H9 (cell line): ENCODE results near the gene PDZD2. TPM values are rescaled to one million over a fixed set of nuclear protein-coding genes. Genes with fewer than 3 reads are reported as not detected.
A peak's percentile ranks its signal among the peaks of the same experiment; 100 is the strongest.

ENCODE experiments used
- DNase-seq: peaks from one replicate; pipeline ENCODE4 v3.0.0-alpha.2; 2017
- H2AFZ ChIP-seq: one replicate; pipeline ENCODE4 v1.6.1; 2013; ENCODE audit warnings: mild to moderate bottlenecking, low read length, control low read depth, moderate library complexity
- H2AK5ac ChIP-seq: 2 replicates; pipeline ENCODE4 v1.6.1; 2013; ENCODE audit warnings: low read length, control low read depth, mixed read lengths; ENCODE audit not compliant: insufficient read length
- H2BK120ac ChIP-seq: one replicate; pipeline ENCODE4 v1.6.1; 2013; ENCODE audit warnings: low read depth, mild to moderate bottlenecking, low read length, control low read depth, inconsistent platforms; ENCODE audit not compliant: poor library complexity, severe bottlenecking
- H2BK12ac ChIP-seq: 2 replicates; pipeline ENCODE4 v1.6.1; 2013; ENCODE audit warnings: low read length, control low read depth, mixed read lengths, low read depth; ENCODE audit not compliant: insufficient read length
- H2BK15ac ChIP-seq: 2 replicates; pipeline ENCODE4 v1.6.1; 2013; ENCODE audit warnings: low read depth, low read length, control low read depth
- H2BK20ac ChIP-seq: one replicate; pipeline ENCODE4 v1.6.1; 2013; ENCODE audit warnings: low read depth, mild to moderate bottlenecking, low read length, control low read depth, inconsistent platforms; ENCODE audit not compliant: poor library complexity, severe bottlenecking
- H2BK5ac ChIP-seq: 2 replicates; pipeline ENCODE4 v1.6.1; 2013; ENCODE audit warnings: low read length, control low read depth, mixed read lengths; ENCODE audit not compliant: insufficient read length
- H3K14ac ChIP-seq: 2 replicates; pipeline ENCODE4 v1.6.1; 2013; ENCODE audit warnings: low read length, control low read depth; ENCODE audit not compliant: insufficient read depth
- H3K18ac ChIP-seq: 2 replicates; pipeline ENCODE4 v1.6.1; 2013; ENCODE audit warnings: low read depth, mild to moderate bottlenecking, mixed read lengths, low read length, control low read depth; ENCODE audit not compliant: insufficient read length
- H3K23ac ChIP-seq: 2 replicates; pipeline ENCODE4 v1.6.1; 2013; ENCODE audit warnings: low read length, control low read depth, mixed read lengths, low read depth; ENCODE audit not compliant: insufficient read length
- H3K23me2 ChIP-seq: 2 replicates; pipeline ENCODE4 v1.6.1; 2013; ENCODE audit warnings: low read depth, mild to moderate bottlenecking, mixed read lengths, low read length, control low read depth; ENCODE audit not compliant: insufficient read length, poor library complexity, severe bottlenecking
- H3K27ac ChIP-seq: 2 replicates; pipeline ENCODE4 v1.5.1; 2013; ENCODE audit warnings: low read length, control low read depth, mixed read lengths, low read depth; ENCODE audit not compliant: insufficient read length
- H3K27me3 ChIP-seq: 2 replicates; pipeline ENCODE4 v1.6.1; 2013; ENCODE audit warnings: low read length, control low read depth, inconsistent platforms; ENCODE audit not compliant: insufficient read depth
- H3K4ac ChIP-seq: 2 replicates; pipeline ENCODE4 v1.6.1; 2013; ENCODE audit warnings: low read depth, mild to moderate bottlenecking, control low read depth, inconsistent platforms, low read length, moderate library complexity
- H3K4me1 ChIP-seq: 2 replicates; pipeline ENCODE4 v1.6.1; 2013; ENCODE audit warnings: low read length, control low read depth, inconsistent platforms; ENCODE audit not compliant: insufficient read depth
- H3K4me2 ChIP-seq: 2 replicates; pipeline ENCODE4 v1.6.1; 2013; ENCODE audit warnings: low read length, control low read depth, mixed read lengths; ENCODE audit not compliant: insufficient read length, insufficient read depth
- H3K56ac ChIP-seq: 2 replicates; pipeline ENCODE4 v1.6.1; 2013; ENCODE audit warnings: low read depth, mild to moderate bottlenecking, mixed read lengths, low read length, control low read depth; ENCODE audit not compliant: insufficient read length
- H3K79me1 ChIP-seq: 2 replicates; pipeline ENCODE4 v1.6.1; 2013; ENCODE audit warnings: low read depth, mild to moderate bottlenecking, moderate library complexity, low read length, control low read depth, inconsistent platforms; ENCODE audit not compliant: insufficient read depth, poor library complexity, severe bottlenecking
- H3K79me2 ChIP-seq: 2 replicates; pipeline ENCODE4 v1.6.1; 2013; ENCODE audit warnings: low read length, control low read depth, inconsistent platforms; ENCODE audit not compliant: insufficient read depth
- H3K9ac ChIP-seq: 2 replicates; pipeline ENCODE4 v1.6.1; 2013; ENCODE audit warnings: low read length, control low read depth, mixed read lengths; ENCODE audit not compliant: insufficient read length; ENCODE audit errors: extremely low read depth
- H3K9me3 ChIP-seq: one replicate; pipeline ENCODE4 v1.6.1; 2013; ENCODE audit warnings: low read depth, low read length, inconsistent platforms; ENCODE audit not compliant: control insufficient read depth
- H3T11ph ChIP-seq: one replicate; pipeline ENCODE4 v1.6.1; 2013; ENCODE audit warnings: mild to moderate bottlenecking, low read length, control low read depth, inconsistent platforms
- H4K20me1 ChIP-seq: one replicate; pipeline ENCODE4 v1.6.1; 2013; ENCODE audit not compliant: control insufficient read depth, insufficient read length, insufficient read depth
- H4K5ac ChIP-seq: 2 replicates; pipeline ENCODE4 v1.6.1; 2013; ENCODE audit warnings: low read depth, mild to moderate bottlenecking, mixed read lengths, low read length, control low read depth; ENCODE audit not compliant: insufficient read length
- H4K8ac ChIP-seq: replicated peaks from 2 replicates; pipeline ENCODE4 v1.6.1; 2013; ENCODE audit warnings: low read length, control low read depth, mixed read lengths, low read depth; ENCODE audit not compliant: insufficient read length
- H4K91ac ChIP-seq: 2 replicates; pipeline ENCODE4 v1.6.1; 2013; ENCODE audit warnings: low read depth, mild to moderate bottlenecking, moderate library complexity, mixed read lengths, low read length, control low read depth; ENCODE audit not compliant: insufficient read length
- H3K27ac Mint-ChIP-seq, 3 experiments: 2 replicates in 2 of 3; 3 replicates in 1 of 3; pipeline ENCODE4 v1.8.0; 2020 to 2021; ENCODE audit warnings: mixed read lengths in 3 of 3, mild to moderate bottlenecking in 1 of 3, moderate library complexity in 1 of 3
- H3K27me3 Mint-ChIP-seq: 2 replicates; pipeline ENCODE4 v1.8.0; 2021; ENCODE audit warnings: low read depth, mild to moderate bottlenecking, moderate library complexity, mixed read lengths
- H3K36me3 Mint-ChIP-seq, 3 experiments: 2 replicates in 2 of 3; 3 replicates in 1 of 3; pipeline ENCODE4 v1.8.0; 2020 to 2021; ENCODE audit warnings: low read depth in 3 of 3, mixed read lengths in 3 of 3; ENCODE audit not compliant: insufficient read depth in 1 of 3
- H3K4me1 Mint-ChIP-seq, 2 experiments: 2 replicates each; pipeline ENCODE4 v1.8.0; 2020; ENCODE audit warnings: mixed read lengths in 2 of 2
- H3K4me3 Mint-ChIP-seq, 2 experiments: 2 replicates in 1 of 2; 3 replicates in 1 of 2; pipeline ENCODE4 v1.8.0; 2020 to 2021; ENCODE audit warnings: mild to moderate bottlenecking in 2 of 2, mixed read lengths in 2 of 2, moderate library complexity in 1 of 2
- H3K9me3 Mint-ChIP-seq, 2 experiments: 2 replicates in 1 of 2; 3 replicates in 1 of 2; pipeline ENCODE4 v1.8.0; 2020; ENCODE audit warnings: mild to moderate bottlenecking in 2 of 2, mixed read lengths in 2 of 2, moderate library complexity in 1 of 2
- CTCF ChIP-seq: fragments of 200-600 bp; sonication (generic); conservative IDR thresholded peaks from 3 replicates; pipeline ENCODE4 v1.8.0; 2021; ENCODE audit warnings: antibody characterized with exemption, mild to moderate bottlenecking
- WGBS: extraction: QIAGEN DNeasy Blood & Tissue Kit; methylation state at CpG from one replicate; pipeline ENCODE4 v1.1.7; 2013; ENCODE audit warnings: missing lambda C conversion rate, low lambda C conversion rate, mixed read lengths; ENCODE audit not compliant: insufficient read length; ENCODE audit errors: extremely low coverage; 5-methylcytosine and 5-hydroxymethylcytosine counted together
- total RNA-seq: library from RNA; stranded (reverse); gene quantifications from 2 replicates; pipeline ENCODE4 v1.2.1, GENCODE V29; 2021

The PDZD2 gene
- total RNA-seq, 1 experiment from 2014 or later: 9.9 TPM

GRCh38 chr5:32143617-32144377 is 504.9 kb downstream of the PDZD2 start:
- Mint-ChIP-seq H3K4me3 (no peak overlapping the region), H3K9me3 (peaks cover 2 to 7% of the 10 kb centered on the region in 2 experiments; a peak in 4 of 5 replicates), H3K36me3 (peaks cover 23 to 42% (median 40%) of the 10 kb centered on the region in 3 experiments), H3K27ac (peak overlapping the region in 1 of 3 experiments; percentile 13; a peak in 1 of 7 replicates), H3K27me3 (no peaks in the 10 kb centered on the region), H3K4me1 (peaks cover 6 to 8% of the 10 kb centered on the region in 2 experiments; a peak in 3 of 4 replicates)
- WGBS: no CpG with 5 or more reads among the region's 6 CpGs
- no peak overlapping the region for H2BK15ac ChIP-seq
- no peak overlapping the region for H3K4me2 ChIP-seq
- H4K5ac ChIP-seq: no peak overlapping the region
- no peaks in the 10 kb centered on the region for H3K9me3 ChIP-seq
- no peak overlapping the region for H3K4ac ChIP-seq
- no peak overlapping the region for H2BK5ac ChIP-seq
- no peaks in the 10 kb centered on the region for H3K27me3 ChIP-seq
- no peak overlapping the region for H3K14ac ChIP-seq
- H3K27ac ChIP-seq: no peak overlapping the region
- no peak overlapping the region for H3K9ac ChIP-seq
- H2BK120ac ChIP-seq: no peak overlapping the region
- no peak overlapping the region for H4K8ac ChIP-seq
- H3K23me2 ChIP-seq: no peaks in the 10 kb centered on the region
- H3K79me1 ChIP-seq: peaks cover 6% of the 10 kb centered on the region
- TF ChIP-seq CTCF: no peak
- H3K79me2 ChIP-seq: peaks cover 28% of the 10 kb centered on the region; the same call in 1 of the 2 replicates
- no peak overlapping the region for H3K56ac ChIP-seq
- no peak overlapping the region for H2AFZ ChIP-seq
- no peaks in the 10 kb centered on the region for H4K20me1 ChIP-seq
- no peak overlapping the region for H2AK5ac ChIP-seq
- no peak overlapping the region for H2BK20ac ChIP-seq
- no peak overlapping the region for H3K23ac ChIP-seq
- H3K4me1 ChIP-seq: no peaks in the 10 kb centered on the region
- H4K91ac ChIP-seq: no peak overlapping the region
- no peak for DNase-seq
- H2BK12ac ChIP-seq: no peak overlapping the region
- no peak overlapping the region for H3T11ph ChIP-seq
- H3K18ac ChIP-seq: no peak overlapping the region
